Erythroblast (primary cell): ENCODE data around the gene ARHGAP28.

Experiments
- DNase-seq, 2 experiments: peaks; one replicate each; lab custom pipeline; 2025; lab: John Stamatoyannopoulos, UW
- GATA1 ChIP-seq: IDR thresholded peaks from 2 replicates; pipeline ENCODE4 v1.6.1; 2011; ENCODE audit warnings: low read depth, mild to moderate bottlenecking, control low read depth, low read length, moderate library complexity
- POLR2A ChIP-seq: IDR thresholded peaks from 2 replicates; pipeline ENCODE4 v1.6.1; 2011; ENCODE audit warnings: mild to moderate bottlenecking, low read length

Gene ARHGAP28

DNA sequence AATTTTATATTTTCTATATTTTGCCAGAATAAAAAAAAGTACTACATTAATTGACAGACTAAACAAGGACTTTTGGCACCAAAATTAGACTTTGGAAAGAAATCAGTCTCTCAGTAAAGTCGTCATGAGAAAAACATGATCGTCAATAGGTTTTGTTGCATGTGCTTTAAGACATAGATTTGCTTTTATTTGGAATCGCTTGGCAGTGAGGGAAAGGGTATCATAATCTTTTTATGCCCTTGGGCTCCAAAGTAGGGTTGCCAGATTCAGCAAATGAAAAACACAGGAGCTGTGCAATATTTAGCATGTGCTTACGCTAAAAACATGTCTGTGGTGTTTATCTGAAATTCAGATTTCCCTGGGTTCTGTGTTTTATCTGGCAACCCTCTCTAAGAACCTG is 210.5 kb downstream of the ARHGAP28 start:
- DNase-seq, result no peak
- TF ChIP-seq POLR2A, result no peak
- no peak for TF ChIP-seq GATA1

GRCh38 chr18:6940451-6940850 is 210.9 kb downstream of the ARHGAP28 start:
- no peak for DNase-seq
- TF ChIP-seq GATA1 (no peak), POLR2A (no peak)

DNA sequence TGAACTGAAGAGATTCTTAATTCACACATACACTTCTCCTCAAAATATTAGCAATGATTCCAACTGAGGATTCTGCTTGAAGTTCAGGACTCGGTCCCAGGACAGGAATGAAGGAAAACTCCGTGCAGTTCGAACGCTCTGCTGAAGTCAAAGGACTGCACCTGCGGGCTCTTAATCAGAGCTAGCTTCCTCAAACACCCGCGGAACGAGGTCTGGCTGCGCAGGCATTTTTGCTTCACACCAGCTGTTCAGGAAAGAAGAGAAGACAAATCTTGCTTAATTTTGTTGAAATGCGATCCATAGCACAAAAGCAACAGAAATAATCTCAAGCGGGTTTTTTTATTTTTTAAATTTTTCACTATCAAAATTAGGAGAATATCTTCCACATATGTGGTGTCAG is 212.5 kb downstream of the ARHGAP28 start:
- DNase-seq, result no peak
- TF ChIP-seq GATA1 (no peak), POLR2A (no peak)

DNA sequence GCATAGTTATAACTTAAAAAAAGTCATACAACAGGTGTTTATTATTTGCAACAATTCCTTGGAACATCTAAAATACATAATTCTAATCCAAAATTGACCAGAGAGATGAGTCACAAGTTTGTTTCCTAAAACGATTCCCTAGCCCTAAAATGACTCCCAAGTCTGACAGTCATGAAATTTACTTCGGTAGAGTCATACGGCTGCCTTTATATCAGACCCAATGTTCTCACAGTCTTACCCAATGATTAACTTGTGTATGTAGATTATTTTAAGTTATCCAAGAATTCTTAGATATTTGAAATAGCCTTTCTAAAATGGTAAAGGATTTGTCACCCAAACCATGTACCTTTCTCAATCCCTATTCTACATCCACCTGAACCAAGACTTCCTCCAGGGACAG is 213.2 kb downstream of the ARHGAP28 start:
- TF ChIP-seq POLR2A (no peak), GATA1 (no peak)
- no peak for DNase-seq

- no peak for TF ChIP-seq GATA1
- TF ChIP-seq POLR2A, result no peak
- DNase-seq, result no peak
These were observed 213.6 kb downstream of the ARHGAP28 start for GRCh38 chr18:6943143-6943542.

GRCh38 chr18:6947338-6948030 is 218.0 kb downstream of the ARHGAP28 start:
- TF ChIP-seq GATA1 (no peak), POLR2A (no peak)
- DNase-seq, result no peak

- no peak for DNase-seq
- no peak for TF ChIP-seq POLR2A
- no peak for TF ChIP-seq GATA1
These were observed 219.0 kb downstream of the ARHGAP28 start for GRCh38 chr18:6948281-6949055.

DNA sequence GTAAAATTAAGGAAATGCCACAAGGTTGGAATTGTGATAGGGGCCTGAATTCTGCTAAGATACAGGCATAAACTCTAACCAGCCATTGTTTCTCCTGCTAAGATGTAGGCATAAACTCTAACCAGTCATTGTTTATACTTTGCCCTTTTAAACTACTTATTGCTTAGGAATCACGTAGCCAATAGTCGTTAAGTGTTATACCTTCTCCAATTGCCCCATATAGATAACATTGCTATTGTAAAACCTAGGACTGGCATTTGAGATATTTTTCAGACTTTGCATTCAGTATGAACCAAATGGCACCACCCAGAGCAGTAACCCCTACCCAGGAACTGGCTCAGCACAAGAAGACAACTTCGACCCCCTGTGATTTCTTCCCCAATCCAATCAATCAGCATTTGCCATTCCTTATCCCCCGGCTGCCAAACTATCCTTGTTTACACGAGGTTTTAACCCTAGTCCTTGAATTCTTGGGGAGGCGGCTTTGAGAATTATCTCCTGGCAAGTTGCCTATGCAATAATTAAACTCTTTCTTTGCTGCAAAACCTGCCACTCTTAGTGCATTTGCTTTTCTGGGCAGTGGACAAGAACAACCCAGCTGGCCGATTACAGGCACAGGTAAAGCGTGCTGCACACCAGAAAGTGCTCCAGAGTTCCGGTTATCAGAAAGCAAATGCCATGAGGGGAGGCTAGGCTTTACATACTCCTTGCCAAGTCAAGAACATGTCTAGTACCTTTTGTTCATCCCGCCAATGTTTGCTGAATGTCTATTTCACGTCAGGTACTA is 220.5 kb downstream of the ARHGAP28 start:
- TF ChIP-seq GATA1 (no peak), POLR2A (no peak)
- no peak for DNase-seq

GRCh38 chr18:6950641-6951040 is 221.1 kb downstream of the ARHGAP28 start:
- no peak for DNase-seq
- no peak for TF ChIP-seq POLR2A
- TF ChIP-seq GATA1, result no peak

GRCh38 chr18:6951336-6952090 is 222.0 kb downstream of the ARHGAP28 start:
- TF ChIP-seq POLR2A (no peak), GATA1 (no peak)
- DNase-seq, result no peak

GRCh38 chr18:6954501-6954900 is 225.0 kb downstream of the ARHGAP28 start:
- DNase-seq, result no peak
- TF ChIP-seq GATA1, result no peak
- TF ChIP-seq POLR2A, result no peak

GRCh38 chr18:6955304-6955703 is 225.8 kb downstream of the ARHGAP28 start:
- TF ChIP-seq GATA1 (no peak), POLR2A (no peak)
- DNase-seq, result no peak

DNA sequence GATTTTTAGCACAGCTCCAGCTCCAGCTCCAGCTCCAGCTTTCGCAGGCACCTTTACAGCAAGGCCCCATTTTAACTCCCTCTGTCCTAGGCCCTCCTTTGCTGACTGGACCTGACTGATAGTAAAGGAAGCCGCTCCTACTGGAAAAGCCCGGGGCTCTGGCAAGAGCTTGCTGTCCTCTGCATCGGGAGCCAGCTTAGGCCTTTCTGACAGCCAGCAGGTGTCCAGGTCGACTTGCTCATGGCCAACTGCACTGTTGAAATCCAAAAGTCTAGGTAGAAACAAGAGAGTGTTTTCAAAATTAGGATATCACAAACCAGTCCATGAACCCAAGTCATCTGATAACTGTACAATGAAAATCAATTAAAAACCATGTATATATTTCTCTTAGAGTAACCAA is 227.0 kb downstream of the ARHGAP28 start:
- TF ChIP-seq POLR2A (no peak), GATA1 (no peak)
- DNase-seq, result no peak
